Neural crest cell (in vitro differentiated cells): ENCODE results near the gene TRIM29. TPM values are rescaled to one million over a fixed set of nuclear protein-coding genes. Genes with fewer than 3 reads are reported as not detected.

Source experiments
- DNase-seq: peaks from one replicate; pipeline ENCODE4 v3.0.0; 2021; ENCODE audit warnings: low read depth, mixed read lengths, low spot score
- H3K27ac Mint-ChIP-seq: one replicate; pipeline ENCODE4 v1.8.0; 2021; ENCODE audit warnings: mild to moderate bottlenecking, mixed read lengths; ENCODE audit not compliant: unreplicated experiment
- H3K27me3 Mint-ChIP-seq: 2 replicates; pipeline ENCODE4 v1.8.0; 2021; ENCODE audit warnings: low read depth, mild to moderate bottlenecking, mixed read lengths
- H3K36me3 Mint-ChIP-seq: 2 replicates; pipeline ENCODE4 v1.8.0; 2021; ENCODE audit warnings: low read depth, mild to moderate bottlenecking, mixed read lengths
- H3K4me1 Mint-ChIP-seq: 2 replicates; pipeline ENCODE4 v1.8.0; 2021; ENCODE audit warnings: mixed read lengths
- H3K4me3 Mint-ChIP-seq: one replicate; pipeline ENCODE4 v1.8.0; 2021; ENCODE audit warnings: mild to moderate bottlenecking, mixed read lengths
- H3K9me3 Mint-ChIP-seq: 2 replicates; pipeline ENCODE4 v1.8.0; 2021; ENCODE audit warnings: mixed read lengths
- total RNA-seq: library from RNA; stranded (reverse); gene quantifications from 2 replicates; pipeline ENCODE4 v1.2.1, GENCODE V29; 2021
- TF ChIP-seq, protein P1 (sequence below): fragments of 200-600 bp; sonication (generic); conservative IDR thresholded peaks from 2 replicates; pipeline ENCODE4 v1.5.0; 2021; ENCODE audit warnings: antibody characterized with exemption, mild to moderate bottlenecking

Gene TRIM29
- total RNA-seq, 1 donor from 2014 or later = not detected

DNA sequence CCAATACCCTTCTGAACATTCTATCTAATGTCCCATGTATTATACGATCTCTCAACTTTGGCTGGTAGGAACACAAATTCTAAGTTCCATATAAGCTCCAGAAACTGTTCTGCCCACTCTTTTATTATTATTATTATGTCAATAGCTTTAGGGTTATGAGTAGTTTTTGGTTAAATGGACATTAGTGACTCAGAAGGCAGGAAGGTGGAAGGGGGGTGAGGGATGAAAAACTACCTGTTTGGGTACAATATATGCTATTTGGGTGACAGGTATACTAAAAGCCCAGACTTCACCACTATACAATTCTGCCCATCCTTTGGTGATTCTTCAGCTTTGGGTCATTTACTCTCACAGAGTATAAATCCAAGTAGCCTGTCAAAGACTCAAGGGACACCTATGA is 22.5 kb upstream of the TRIM29 start:
- peaks cover 3% of the 10 kb centered on the region for H3K36me3 Mint-ChIP-seq
- H3K4me1 Mint-ChIP-seq = no peaks in the 10 kb centered on the region
- DNase-seq = no peak
- peaks cover 16% of the 10 kb centered on the region for H3K27me3 Mint-ChIP-seq
- peaks cover 9% of the 10 kb centered on the region for H3K9me3 Mint-ChIP-seq
- H3K4me3 Mint-ChIP-seq = no peak overlapping the region
- H3K27ac Mint-ChIP-seq = no peak overlapping the region
- TF ChIP-seq, protein P1, sequence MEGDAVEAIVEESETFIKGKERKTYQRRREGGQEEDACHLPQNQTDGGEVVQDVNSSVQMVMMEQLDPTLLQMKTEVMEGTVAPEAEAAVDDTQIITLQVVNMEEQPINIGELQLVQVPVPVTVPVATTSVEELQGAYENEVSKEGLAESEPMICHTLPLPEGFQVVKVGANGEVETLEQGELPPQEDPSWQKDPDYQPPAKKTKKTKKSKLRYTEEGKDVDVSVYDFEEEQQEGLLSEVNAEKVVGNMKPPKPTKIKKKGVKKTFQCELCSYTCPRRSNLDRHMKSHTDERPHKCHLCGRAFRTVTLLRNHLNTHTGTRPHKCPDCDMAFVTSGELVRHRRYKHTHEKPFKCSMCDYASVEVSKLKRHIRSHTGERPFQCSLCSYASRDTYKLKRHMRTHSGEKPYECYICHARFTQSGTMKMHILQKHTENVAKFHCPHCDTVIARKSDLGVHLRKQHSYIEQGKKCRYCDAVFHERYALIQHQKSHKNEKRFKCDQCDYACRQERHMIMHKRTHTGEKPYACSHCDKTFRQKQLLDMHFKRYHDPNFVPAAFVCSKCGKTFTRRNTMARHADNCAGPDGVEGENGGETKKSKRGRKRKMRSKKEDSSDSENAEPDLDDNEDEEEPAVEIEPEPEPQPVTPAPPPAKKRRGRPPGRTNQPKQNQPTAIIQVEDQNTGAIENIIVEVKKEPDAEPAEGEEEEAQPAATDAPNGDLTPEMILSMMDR = no peak

DNA sequence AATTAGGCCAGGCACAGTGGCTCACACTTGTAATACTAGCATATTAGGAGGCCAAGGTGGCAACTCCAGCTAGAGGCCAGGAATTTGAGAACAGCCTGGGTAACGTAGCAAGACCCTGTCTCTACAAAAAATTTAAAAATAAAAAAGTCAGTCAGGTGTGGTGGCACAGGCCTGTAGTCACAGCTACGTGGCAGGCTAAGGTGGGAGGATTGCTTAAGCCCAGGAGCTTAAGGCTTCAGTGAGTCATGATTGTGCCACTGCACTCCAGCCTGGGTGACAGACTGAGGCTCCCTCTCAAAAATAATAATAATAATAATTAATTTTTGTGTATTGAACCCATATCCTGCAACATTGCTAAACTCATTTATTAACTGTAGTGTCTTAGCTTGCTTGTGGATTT is 15.3 kb upstream of the TRIM29 start:
- Mint-ChIP-seq H3K36me3 (peaks cover 3% of the 10 kb centered on the region), H3K27me3 (peaks cover 26% of the 10 kb centered on the region), H3K4me1 (no peaks in the 10 kb centered on the region), H3K9me3 (peaks cover 14% of the 10 kb centered on the region), H3K27ac (no peak overlapping the region), H3K4me3 (no peak overlapping the region)
- TF ChIP-seq, protein P1 = no peak
- DNase-seq = no peak

DNA sequence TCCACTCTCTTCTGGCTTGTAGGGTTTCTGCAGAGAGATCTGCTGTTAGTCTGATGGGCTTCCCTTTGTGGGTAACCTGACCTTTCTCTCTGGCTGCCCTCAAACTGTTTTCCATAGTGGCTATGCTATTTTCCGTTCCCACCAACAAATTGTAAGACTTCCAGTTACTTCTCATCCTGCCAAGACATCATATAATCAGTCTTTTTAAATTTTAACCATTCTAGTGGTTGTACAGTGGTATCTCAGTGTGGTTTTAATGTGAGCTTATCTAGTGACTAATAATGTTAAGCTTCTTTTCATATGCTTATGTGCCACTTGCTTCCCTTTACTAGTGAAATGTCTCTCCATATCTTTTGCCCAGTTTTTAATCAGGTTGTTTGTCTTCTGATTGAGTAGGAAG is 13.6 kb upstream of the TRIM29 start:
- H3K4me1 Mint-ChIP-seq = no peaks in the 10 kb centered on the region
- peaks cover 33% of the 10 kb centered on the region for H3K27me3 Mint-ChIP-seq

DNA sequence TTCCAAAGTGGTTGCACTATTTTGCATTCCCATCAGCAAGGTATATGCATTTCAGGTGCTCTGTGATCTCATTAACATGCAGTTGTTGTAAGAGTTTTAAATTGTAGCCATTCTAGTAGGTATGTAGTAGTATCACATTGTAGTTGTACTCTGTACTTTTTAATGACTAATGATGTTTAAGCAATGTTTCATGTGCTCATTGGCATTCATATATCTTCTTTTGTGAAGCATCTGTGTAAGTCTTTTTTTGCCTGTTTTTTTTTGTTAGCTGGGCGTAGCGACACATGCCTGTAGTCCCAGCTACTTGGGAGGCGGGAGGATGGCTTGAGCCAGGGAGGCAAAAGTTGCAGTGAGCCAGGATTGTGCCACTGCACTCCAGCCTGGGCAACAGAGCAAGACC is 11.3 kb upstream of the TRIM29 start:
- peaks cover 3% of the 10 kb centered on the region for H3K9me3 Mint-ChIP-seq

More for the DNA sequence above, 13.6 kb upstream of the TRIM29 start:
- DNase-seq = no peak
- Mint-ChIP-seq H3K4me3 (no peak overlapping the region), H3K36me3 (peaks cover 3% of the 10 kb centered on the region), H3K27ac (no peak overlapping the region), H3K9me3 (peaks cover 11% of the 10 kb centered on the region)
- TF ChIP-seq, protein P1 = no peak

DNA sequence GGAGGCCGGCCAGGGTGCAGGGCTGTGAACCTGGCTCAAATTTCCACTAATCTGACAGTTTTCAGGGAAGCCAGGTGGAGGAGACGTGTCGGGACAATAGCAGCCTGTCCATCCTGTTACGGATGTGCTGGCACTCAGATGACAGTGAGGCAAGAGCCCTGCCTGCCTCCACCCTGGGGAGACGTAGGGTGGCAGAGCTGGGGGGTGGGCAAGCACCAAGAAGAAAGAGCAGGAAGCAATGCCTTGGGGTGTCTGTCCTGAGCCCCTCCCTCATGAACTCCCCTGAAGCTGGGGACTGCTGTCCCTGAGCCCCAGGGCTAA is 10.0 kb upstream of the TRIM29 start:
- H3K27me3 Mint-ChIP-seq = peaks cover 40% of the 10 kb centered on the region
- no peak overlapping the region for H3K27ac Mint-ChIP-seq
- no peak overlapping the region for H3K4me3 Mint-ChIP-seq
- no peaks in the 10 kb centered on the region for H3K36me3 Mint-ChIP-seq
- peaks cover 3% of the 10 kb centered on the region for H3K9me3 Mint-ChIP-seq
- H3K4me1 Mint-ChIP-seq = no peaks in the 10 kb centered on the region
- TF ChIP-seq, protein P1 = no peak
- no peak for DNase-seq

More for the DNA sequence above, 11.3 kb upstream of the TRIM29 start:
- Mint-ChIP-seq H3K27ac (no peak overlapping the region), H3K27me3 (peaks cover 36% of the 10 kb centered on the region), H3K4me3 (no peak overlapping the region), H3K36me3 (no peaks in the 10 kb centered on the region), H3K4me1 (no peaks in the 10 kb centered on the region)
- DNase-seq = no peak
- TF ChIP-seq, protein P1 = no peak
